GM12878 (cell line): ENCODE results near the gene IL1B. TPM values are rescaled to one million over a fixed set of nuclear protein-coding genes. Genes with fewer than 3 reads are reported as not detected.

Experiments
- BMI1 ChIP-seq: fragments of 450-650 bp; IDR thresholded peaks from 2 replicates; pipeline ENCODE4 v1.6.1; 2016; ENCODE audit warnings: mild to moderate bottlenecking, moderate library complexity, borderline replicate concordance
- BRCA1 ChIP-seq: IDR thresholded peaks from 2 replicates; pipeline ENCODE4 v1.6.1; 2011; ENCODE audit warnings: low read depth, low read length, improper control_type of control experiment
- CHD2 ChIP-seq: IDR thresholded peaks from 2 replicates; pipeline ENCODE4 v1.6.1; 2011; ENCODE audit warnings: low read depth, low read length, improper control_type of control experiment, borderline replicate concordance
- FOS ChIP-seq: IDR thresholded peaks from 3 replicates; pipeline ENCODE4 v1.6.1; 2011; ENCODE audit warnings: borderline replicate concordance; ENCODE audit not compliant: insufficient read length; ENCODE audit errors: extremely low read depth
- NR2C2 ChIP-seq: IDR thresholded peaks from 2 replicates; pipeline ENCODE4 v1.6.1; 2011; ENCODE audit warnings: borderline replicate concordance, low read depth; ENCODE audit not compliant: control insufficient read depth, insufficient read length
- PAX8 ChIP-seq: fragments of 450-650 bp; IDR thresholded peaks from 2 replicates; pipeline ENCODE4 v1.6.1; 2017; ENCODE audit warnings: mild to moderate bottlenecking, moderate library complexity
- POU2F2 ChIP-seq: IDR thresholded peaks from 3 replicates; pipeline ENCODE4 v1.6.1; 2011; ENCODE audit warnings: low read depth, mild to moderate bottlenecking, low read length, borderline replicate concordance
- RCOR1 ChIP-seq: conservative IDR thresholded peaks from 2 replicates; pipeline ENCODE4 v1.6.1; 2012; ENCODE audit warnings: low read depth, low read length, improper control_type of control experiment
- RUNX3 ChIP-seq: IDR thresholded peaks from 2 replicates; pipeline ENCODE4 v1.6.1; 2012; ENCODE audit warnings: low read length, inconsistent platforms
- SIX5 ChIP-seq: IDR thresholded peaks from 2 replicates; pipeline ENCODE4 v1.6.1; 2011; ENCODE audit warnings: mild to moderate bottlenecking, low read depth, low read length, moderate library complexity; ENCODE audit not compliant: severe bottlenecking
- SREBF1 ChIP-seq: IDR thresholded peaks from 2 replicates; pipeline ENCODE4 v1.6.1; 2012; ENCODE audit warnings: mild to moderate bottlenecking, low read length
- YBX1 ChIP-seq: fragments of 450-650 bp; IDR thresholded peaks from 2 replicates; pipeline ENCODE4 v1.6.1; 2016; ENCODE audit warnings: antibody characterized with exemption
- polyA plus RNA-seq, 11 experiments: library from polyadenylated mRNA; depleted of rRNA in 4 of 11; unstranded in 6 of 11; stranded (reverse) in 5 of 11; fragments of >200 nt; fragmentation: Nextera tagmentation in 4 of 11; fragmentation: Illumina TruSeq in 1 of 11; extraction: Ambion mirVana in 4 of 11; extraction: Trizol in 1 of 11; gene quantifications; 1 replicate in 1 of 11; 2 replicates in 10 of 11; pipeline versions ENCODE4 v1.2.1 to v1.2.3, GENCODE V29; 2011 to 2016; ENCODE audit warnings: inconsistent platforms in 2 of 11, missing spikeins in 2 of 11, low read depth in 1 of 11
- total RNA-seq, 4 experiments: library from RNA; depleted of rRNA in 3 of 4; stranded (reverse); fragments of >200 nt in 3 of 4; fragmentation: Illumina TruSeq in 1 of 4; extraction: Trizol in 1 of 4; gene quantifications; 2 replicates each; pipeline versions ENCODE4 v1.2.1 to v1.2.3, GENCODE V29; 2013 to 2021
- TF ChIP-seq, protein P1 (sequence below): fragments of 450-650 bp; IDR thresholded peaks from 2 replicates; pipeline ENCODE4 v1.6.1; 2017; ENCODE audit warnings: antibody characterized with exemption, mild to moderate bottlenecking, moderate library complexity
- TF ChIP-seq, protein P2 (sequence below): fragments of 450-650 bp; IDR thresholded peaks from 2 replicates; pipeline ENCODE4 v1.6.1; 2018; ENCODE audit warnings: borderline replicate concordance, mild to moderate bottlenecking; ENCODE audit not compliant: partially characterized antibody

Gene IL1B
- total and polyA plus RNA-seq, 10 of the 15 experiments (the other 5 are each of a cell fraction or from before 2014, with no cell fraction given), result 0.20 to 1.6 (median 0.84) TPM

DNA sequence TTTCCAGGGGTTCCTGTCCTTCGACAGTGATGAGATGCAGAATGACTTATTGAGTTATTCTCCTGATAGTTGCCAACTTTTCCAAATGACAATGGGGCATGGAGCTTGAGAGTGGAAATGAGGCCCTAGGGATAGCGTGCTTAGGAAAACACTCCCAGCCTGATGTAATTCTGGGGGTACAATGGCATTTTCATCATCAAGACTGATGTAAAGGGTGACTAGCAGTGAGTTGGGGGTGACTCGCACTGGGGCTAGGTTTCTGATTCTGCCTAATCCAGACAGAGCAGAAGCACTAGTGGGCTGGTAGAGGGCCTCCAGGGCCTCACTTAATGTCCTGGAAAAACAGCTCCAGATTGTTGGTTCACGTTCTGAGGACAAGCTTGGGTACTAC is 40.4 kb upstream of the IL1B start (continued):
- TF ChIP-seq, protein P1, sequence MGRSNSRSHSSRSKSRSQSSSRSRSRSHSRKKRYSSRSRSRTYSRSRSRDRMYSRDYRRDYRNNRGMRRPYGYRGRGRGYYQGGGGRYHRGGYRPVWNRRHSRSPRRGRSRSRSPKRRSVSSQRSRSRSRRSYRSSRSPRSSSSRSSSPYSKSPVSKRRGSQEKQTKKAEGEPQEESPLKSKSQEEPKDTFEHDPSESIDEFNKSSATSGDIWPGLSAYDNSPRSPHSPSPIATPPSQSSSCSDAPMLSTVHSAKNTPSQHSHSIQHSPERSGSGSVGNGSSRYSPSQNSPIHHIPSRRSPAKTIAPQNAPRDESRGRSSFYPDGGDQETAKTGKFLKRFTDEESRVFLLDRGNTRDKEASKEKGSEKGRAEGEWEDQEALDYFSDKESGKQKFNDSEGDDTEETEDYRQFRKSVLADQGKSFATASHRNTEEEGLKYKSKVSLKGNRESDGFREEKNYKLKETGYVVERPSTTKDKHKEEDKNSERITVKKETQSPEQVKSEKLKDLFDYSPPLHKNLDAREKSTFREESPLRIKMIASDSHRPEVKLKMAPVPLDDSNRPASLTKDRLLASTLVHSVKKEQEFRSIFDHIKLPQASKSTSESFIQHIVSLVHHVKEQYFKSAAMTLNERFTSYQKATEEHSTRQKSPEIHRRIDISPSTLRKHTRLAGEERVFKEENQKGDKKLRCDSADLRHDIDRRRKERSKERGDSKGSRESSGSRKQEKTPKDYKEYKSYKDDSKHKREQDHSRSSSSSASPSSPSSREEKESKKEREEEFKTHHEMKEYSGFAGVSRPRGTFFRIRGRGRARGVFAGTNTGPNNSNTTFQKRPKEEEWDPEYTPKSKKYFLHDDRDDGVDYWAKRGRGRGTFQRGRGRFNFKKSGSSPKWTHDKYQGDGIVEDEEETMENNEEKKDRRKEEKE, result no peak
- no peak for TF ChIP-seq SREBF1
- no peak for TF ChIP-seq BRCA1
- no peak for TF ChIP-seq PAX8
- TF ChIP-seq BMI1, result no peak
- TF ChIP-seq RUNX3, result no peak
- no peak for TF ChIP-seq SIX5
- TF ChIP-seq, protein P2, sequence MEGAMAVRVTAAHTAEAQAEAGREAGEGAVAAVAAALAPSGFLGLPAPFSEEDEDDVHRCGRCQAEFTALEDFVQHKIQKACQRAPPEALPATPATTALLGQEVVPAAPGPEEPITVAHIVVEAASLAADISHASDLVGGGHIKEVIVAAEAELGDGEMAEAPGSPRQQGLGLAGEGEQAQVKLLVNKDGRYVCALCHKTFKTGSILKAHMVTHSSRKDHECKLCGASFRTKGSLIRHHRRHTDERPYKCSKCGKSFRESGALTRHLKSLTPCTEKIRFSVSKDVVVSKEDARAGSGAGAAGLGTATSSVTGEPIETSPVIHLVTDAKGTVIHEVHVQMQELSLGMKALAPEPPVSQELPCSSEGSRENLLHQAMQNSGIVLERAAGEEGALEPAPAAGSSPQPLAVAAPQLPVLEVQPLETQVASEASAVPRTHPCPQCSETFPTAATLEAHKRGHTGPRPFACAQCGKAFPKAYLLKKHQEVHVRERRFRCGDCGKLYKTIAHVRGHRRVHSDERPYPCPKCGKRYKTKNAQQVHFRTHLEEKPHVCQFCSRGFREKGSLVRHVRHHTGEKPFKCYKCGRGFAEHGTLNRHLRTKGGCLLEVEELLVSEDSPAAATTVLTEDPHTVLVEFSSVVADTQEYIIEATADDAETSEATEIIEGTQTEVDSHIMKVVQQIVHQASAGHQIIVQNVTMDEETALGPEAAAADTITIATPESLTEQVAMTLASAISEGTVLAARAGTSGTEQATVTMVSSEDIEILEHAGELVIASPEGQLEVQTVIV, result no peak
- TF ChIP-seq RCOR1, result no peak
- TF ChIP-seq NR2C2, result no peak
- no peak for TF ChIP-seq FOS
- TF ChIP-seq YBX1, result no peak
- no peak for TF ChIP-seq POU2F2
- TF ChIP-seq CHD2, result no peak
